DOHH2 (cell line): ENCODE results near the gene AUTS2.

ENCODE experiments used
- H3F3A ChIP-seq: fragments of 200-600 bp; sonication (generic), shearing (Covaris generic); 2 replicates; pipeline ENCODE4 v1.6.0; 2016; ENCODE audit warnings: antibody characterized with exemption, mild to moderate bottlenecking; ENCODE audit not compliant: control insufficient read depth, insufficient read depth
- H3K27ac ChIP-seq: fragments of 200-600 bp; sonication (generic); 2 replicates; pipeline ENCODE4 v1.5.1; 2014; ENCODE audit warnings: low read depth, mild to moderate bottlenecking, low read length, moderate library complexity
- H3K27me3 ChIP-seq: fragments of 200-600 bp; sonication (generic); 2 replicates; pipeline ENCODE4 v1.6.1; 2014; ENCODE audit warnings: mild to moderate bottlenecking, low read length, mixed read lengths; ENCODE audit not compliant: control insufficient read depth
- H3K36me3 ChIP-seq: fragments of 200-600 bp; sonication (generic); 2 replicates; pipeline ENCODE4 v1.6.1; 2014; ENCODE audit warnings: mild to moderate bottlenecking, low read length, moderate library complexity, mixed read lengths; ENCODE audit not compliant: control insufficient read depth
- H3K4me1 ChIP-seq: fragments of 200-600 bp; sonication (generic); 2 replicates; pipeline ENCODE4 v1.6.1; 2014; ENCODE audit warnings: mild to moderate bottlenecking, low read length, mixed read lengths; ENCODE audit not compliant: control insufficient read depth
- H3K4me2 ChIP-seq: fragments of 200-600 bp; sonication (generic); 2 replicates; pipeline ENCODE4 v1.6.0; 2014; ENCODE audit warnings: mild to moderate bottlenecking, low read length, moderate library complexity
- H3K4me3 ChIP-seq: fragments of 200-600 bp; sonication (generic); 2 replicates; pipeline ENCODE4 v1.5.1; 2014; ENCODE audit warnings: mild to moderate bottlenecking, low read length, mixed read lengths
- H3K79me2 ChIP-seq: fragments of 200-600 bp; sonication (generic); 2 replicates; pipeline ENCODE4 v1.6.1; 2014; ENCODE audit warnings: mild to moderate bottlenecking, low read length, mixed read lengths; ENCODE audit not compliant: control insufficient read depth
- H3K9me2 ChIP-seq: fragments of 200-600 bp; sonication (generic); replicated peaks from 2 replicates; pipeline ENCODE4 v1.6.1; 2014; ENCODE audit warnings: mild to moderate bottlenecking, low read length, mixed read lengths; ENCODE audit not compliant: control insufficient read depth
- H3K9me3 ChIP-seq: fragments of 200-600 bp; sonication (generic); 2 replicates; pipeline ENCODE4 v1.6.1; 2014; ENCODE audit warnings: antibody characterized with exemption, low read length, mixed read lengths; ENCODE audit not compliant: control insufficient read depth, insufficient read depth
- H4K20me1 ChIP-seq: fragments of 200-600 bp; sonication (generic); 2 replicates; pipeline ENCODE4 v1.6.0; 2014; ENCODE audit warnings: low read depth, mild to moderate bottlenecking, antibody characterized with exemption, low read length, moderate library complexity; ENCODE audit not compliant: control insufficient read depth, insufficient read depth
- CTCF ChIP-seq: fragments of 200-600 bp; sonication (generic); IDR thresholded peaks from one replicate; pipeline ENCODE4 v1.5.1; 2014; ENCODE audit warnings: antibody characterized with exemption, mild to moderate bottlenecking, low read depth, low read length; ENCODE audit not compliant: poor library complexity, severe bottlenecking
- EZH2phosphoT487 ChIP-seq: fragments of 200-600 bp; sonication (generic); IDR thresholded peaks from 2 replicates; pipeline ENCODE4 v1.6.1; 2017; ENCODE audit warnings: borderline replicate concordance, mild to moderate bottlenecking, antibody characterized with exemption, low read length, moderate library complexity, mixed read lengths

AUTS2 gene

GRCh38 chr7:69816501-69816900 is 218.2 kb downstream of the AUTS2 start:
- Histone ChIP-seq H3K27ac (no peak overlapping the region), H3K4me2 (no peak overlapping the region), H3F3A (no peaks in the 10 kb centered on the region), H3K4me3 (no peak overlapping the region), H3K9me2 (no peaks in the 10 kb centered on the region), H3K4me1 (peaks cover 72% of the 10 kb centered on the region), H3K9me3 (no peaks in the 10 kb centered on the region), H3K36me3 (no peaks in the 10 kb centered on the region), H3K27me3 (no peaks in the 10 kb centered on the region), H4K20me1 (no peaks in the 10 kb centered on the region), H3K79me2 (peaks cover 86% of the 10 kb centered on the region)
- TF ChIP-seq EZH2phosphoT487, result no peak
- TF ChIP-seq CTCF, result no peak

GRCh38 chr7:69817121-69817520 is 218.8 kb downstream of the AUTS2 start:
- no peaks in the 10 kb centered on the region for H4K20me1 ChIP-seq
- H3K79me2 ChIP-seq, result peaks cover 87% of the 10 kb centered on the region
- no peaks in the 10 kb centered on the region for H3K36me3 ChIP-seq
- no peaks in the 10 kb centered on the region for H3K9me3 ChIP-seq
- peaks cover 78% of the 10 kb centered on the region for H3K4me1 ChIP-seq
- TF ChIP-seq EZH2phosphoT487, result no peak
- no peak for TF ChIP-seq CTCF
- H3K27me3 ChIP-seq, result no peaks in the 10 kb centered on the region
- H3F3A ChIP-seq, result no peaks in the 10 kb centered on the region
- H3K9me2 ChIP-seq, result no peaks in the 10 kb centered on the region
- H3K4me3 ChIP-seq, result no peak overlapping the region
- H3K4me2 ChIP-seq, result no peak overlapping the region
- no peak overlapping the region for H3K27ac ChIP-seq

- Histone ChIP-seq H3K4me2 (no peak overlapping the region), H3K4me3 (no peak overlapping the region), H4K20me1 (no peaks in the 10 kb centered on the region), H3K4me1 (peaks cover 80% of the 10 kb centered on the region), H3K36me3 (no peaks in the 10 kb centered on the region), H3F3A (peaks cover 7% of the 10 kb centered on the region), H3K79me2 (peaks cover 87% of the 10 kb centered on the region), H3K27ac (no peak overlapping the region), H3K9me3 (no peaks in the 10 kb centered on the region), H3K27me3 (no peaks in the 10 kb centered on the region), H3K9me2 (no peaks in the 10 kb centered on the region)
- TF ChIP-seq EZH2phosphoT487 (no peak), CTCF (no peak)
Observed at GRCh38 chr7:69817841-69818635, 219.8 kb downstream of the AUTS2 start.
